Activated CD4-positive, alpha-beta T cell treated with anti-CD3 and anti-CD28 coated beads, Interleukin-2, amount 10 ng/mL, durations not matched to agents 7 days and 5 days (primary cell): ENCODE results near the gene MRPS35. TPM values are rescaled to one million over a fixed set of nuclear protein-coding genes. Genes with fewer than 3 reads are reported as not detected.

Experiments
- CTCF ChIA-PET: fragments of 350-600 bp; sonication (Branson Sonifier 250); formaldehyde crosslinking; loops from one replicate; lab custom pipeline; 2021; ENCODE audit warnings: antibody characterized with exemption; lab: Charles Lee
- POLR2A ChIA-PET: fragments of 350-600 bp; sonication (Branson Sonifier 250); formaldehyde crosslinking; loops from one replicate; lab custom pipeline; 2021; ENCODE audit warnings: antibody characterized with exemption; lab: Charles Lee
- DNase-seq: peaks from one replicate; pipeline ENCODE4 v3.0.0-alpha.2; 2020
- H3K27ac Mint-ChIP-seq: one replicate; pipeline ENCODE4 v1.8.0; 2021; ENCODE audit warnings: mild to moderate bottlenecking, moderate library complexity, mixed read lengths
- H3K27me3 Mint-ChIP-seq: one replicate; pipeline ENCODE4 v1.8.0; 2021; ENCODE audit warnings: mixed read lengths
- H3K36me3 Mint-ChIP-seq: one replicate; pipeline ENCODE4 v1.8.0; 2021; ENCODE audit warnings: low read depth, mixed read lengths
- H3K4me1 Mint-ChIP-seq: one replicate; pipeline ENCODE4 v1.8.0; 2021; ENCODE audit warnings: mixed read lengths
- H3K4me3 Mint-ChIP-seq: one replicate; pipeline ENCODE4 v1.8.0; 2021; ENCODE audit warnings: mild to moderate bottlenecking, moderate library complexity, mixed read lengths
- H3K9me3 Mint-ChIP-seq: one replicate; pipeline ENCODE4 v1.8.0; 2021; ENCODE audit warnings: mixed read lengths
- total RNA-seq, 2 experiments: library from RNA; stranded (reverse); gene quantifications; one replicate each; pipeline ENCODE4 v1.2.3, GENCODE V29; 2021

Gene MRPS35
- total RNA-seq, 2 experiments from 2014 or later = 37.8 to 38.5 TPM

- DNase-seq = no peak
- no peak overlapping the region for H3K27ac Mint-ChIP-seq
- ChIA-PET POLR2A (no interaction called here), CTCF (interaction anchor here (0.7 to 1.4 kb wide), 2 partner anchors 16 to 17 kb away, joined by 3 to 4 read pairs; no protein-coding TSS in a partner anchor)
- H3K36me3 Mint-ChIP-seq = peaks cover 2% of the 10 kb centered on the region
- no peak overlapping the region for H3K4me3 Mint-ChIP-seq
- H3K9me3 Mint-ChIP-seq = no peaks in the 10 kb centered on the region
- H3K27me3 Mint-ChIP-seq = peaks cover 15% of the 10 kb centered on the region
- peaks cover 26% of the 10 kb centered on the region for H3K4me1 Mint-ChIP-seq
Observed at GRCh38 chr12:27805238-27805637, 94.6 kb downstream of the MRPS35 start.

Other genes with a start within 250 kb of the MRPS35 start
- 1 to 10 TPM; 7.7 to 8.6 TPM for gene PPFIBP1, start 186.6 kb upstream of the MRPS35 start, total RNA-seq
- under 1 TPM; 0.25 to 0.37 TPM for gene REP15, start 14.4 kb upstream of the MRPS35 start, total RNA-seq
- 10 to 100 TPM; 13.6 to 15.2 TPM for gene KLHL42, start 69.4 kb downstream of the MRPS35 start, total RNA-seq
- not detected for gene MANSC4, start 69.4 kb downstream of the MRPS35 start, total RNA-seq